Esophagus squamous epithelium (tissue), 5 donors: ENCODE results near the gene PPL. TPM values are rescaled to one million over a fixed set of nuclear protein-coding genes. Genes with fewer than 3 reads are reported as not detected.
"Not testable (repeated sequence)": the region's sequence is repeated elsewhere in the genome, so short reads cannot be mapped to it uniquely, and the experiment has no call there.

Source experiments
- DNase-seq: peaks from one replicate; lab custom pipeline; 2025; lab: John Stamatoyannopoulos, UW
- H3K27ac ChIP-seq, 4 donors: fragments of 200-600 bp; sonication (generic); one replicate each; pipeline ENCODE4 v1.5.1; 2016 to 2019; ENCODE audit warnings: mild to moderate bottlenecking in 1 of 4
- H3K27me3 ChIP-seq, 4 donors: fragments of 200-600 bp; sonication (generic); 1 replicate in 3 of 4; 2 replicates in 1 of 4; pipeline versions ENCODE4 v1.5.1 to v1.6.0; 2017 to 2021; ENCODE audit warnings: antibody characterized with exemption in 1 of 4
- H3K36me3 ChIP-seq, 3 donors: fragments of 200-600 bp; sonication (generic); one replicate each; pipeline ENCODE4 v1.5.1; 2016 to 2019
- H3K4me1 ChIP-seq, 3 donors: fragments of 200-600 bp; sonication (generic); one replicate each; pipeline ENCODE4 v1.5.1; 2017 to 2019
- H3K4me3 ChIP-seq, 4 donors: fragments of 200-600 bp; sonication (generic); 1 replicate in 3 of 4; 2 replicates in 1 of 4; pipeline ENCODE4 v1.5.1; 2016 to 2019; ENCODE audit warnings: mild to moderate bottlenecking in 2 of 4, moderate library complexity in 1 of 4
- H3K9me3 ChIP-seq, 3 donors: fragments of 200-600 bp; sonication (generic); one replicate each; pipeline ENCODE4 v1.5.1; 2016 to 2019
- CTCF ChIP-seq, 6 experiments: fragments of 450-650 bp in 4 of 6; fragments of 200-600 bp in 2 of 6; sonication (generic) in 2 of 6; IDR thresholded peaks; one replicate each; pipeline ENCODE4 v1.5.1; 2016 to 2019; ENCODE audit warnings: antibody characterized with exemption in 6 of 6, mild to moderate bottlenecking in 4 of 6, moderate library complexity in 4 of 6
- POLR2A ChIP-seq, 4 donors: fragments of 450-650 bp; IDR thresholded peaks; one replicate each; pipeline ENCODE4 v1.6.1; 2017; ENCODE audit warnings: antibody characterized with exemption in 4 of 4, mild to moderate bottlenecking in 4 of 4, moderate library complexity in 3 of 4
- WGBS, 2 donors: methylation state at CpG; one replicate each; pipeline ENCODE4 v1.1.5; 2018; 5-methylcytosine and 5-hydroxymethylcytosine counted together
- intact Hi-C: fragments of 100-400 bp; cut with DNase I; formaldehyde crosslinking; loops from one replicate; pipeline ENCODE4 v1.15.0; 2022
- total RNA-seq, 4 donors: library from RNA; depleted of rRNA; stranded (reverse); fragments of >200 nt; gene quantifications; one replicate each; pipeline ENCODE4 v1.1.0, GENCODE V29; 2016
- donor health status: DM: yes; HTN: yes; CAD: no.

Gene PPL
- total RNA-seq, 4 donors from 2014 or later, result 504 to 1,677 (median 860) TPM

- TF ChIP-seq POLR2A (IDR thresholded peaks at IDR 0.05), result no peak
- intact Hi-C loops, result no loop called here
- peaks cover 45 to 100% (median 50%) of the 10 kb centered on the region in 3 donors for H3K36me3 ChIP-seq
- H3K4me1 ChIP-seq, result peaks cover 0 to 19% (median 0%) of the 10 kb centered on the region in 3 donors
- H3K27me3 ChIP-seq, result no peaks in the 10 kb centered on the region
- H3K27ac ChIP-seq, result no peak overlapping the region
- DNase-seq, result no peak
- WGBS, 2 donors, result 66 to 74% methylated on average over 6 to 7 of the region's 7 CpGs
- no peak overlapping the region for H3K4me3 ChIP-seq
- no peaks in the 10 kb centered on the region for H3K9me3 ChIP-seq
Measured at GRCh38 chr16:4897328-4897727, 39.6 kb downstream of the PPL start.

GRCh38 chr16:4896761-4897160 lies 40.2 kb downstream of the PPL start:
- Histone ChIP-seq H3K4me1 (peaks cover 0 to 22% (median 0%) of the 10 kb centered on the region in 3 donors), H3K36me3 (peaks cover 47 to 100% (median 48%) of the 10 kb centered on the region in 3 donors)
- intact Hi-C loops, DNase-seq, H3K9me3 ChIP-seq, H3K27me3 ChIP-seq, H3K4me3 ChIP-seq, H3K27ac ChIP-seq: not testable (repeated sequence)
- WGBS, 2 donors, result 89 to 94% methylated on average over 7 to 9 of the region's 9 CpGs

DNA sequence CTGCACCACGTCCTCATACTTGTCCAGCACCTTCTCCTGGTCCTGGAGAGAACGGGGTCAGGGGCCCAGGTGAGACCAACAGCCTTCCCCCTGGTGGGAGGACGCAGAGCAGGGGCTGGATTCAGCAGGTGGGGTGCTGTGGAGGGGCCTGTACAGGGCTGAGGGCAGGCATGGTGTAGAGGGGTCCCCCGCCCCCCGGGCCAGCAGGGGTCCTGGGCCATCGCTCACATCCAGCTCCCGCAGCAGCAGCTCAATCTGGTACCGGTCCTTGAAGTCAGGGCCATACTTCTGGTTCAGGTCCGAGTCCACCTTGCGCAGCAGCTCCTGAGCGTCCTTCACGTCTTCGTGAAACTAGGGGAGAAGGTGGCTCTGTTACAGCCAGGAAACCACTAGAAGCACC lies 41.6 kb downstream of the PPL start:
- 90% methylated on average over 9 of the region's 13 CpGs; no CpG with 5 or more reads in 1 of the 2 donors for WGBS, 2 donors

DNA sequence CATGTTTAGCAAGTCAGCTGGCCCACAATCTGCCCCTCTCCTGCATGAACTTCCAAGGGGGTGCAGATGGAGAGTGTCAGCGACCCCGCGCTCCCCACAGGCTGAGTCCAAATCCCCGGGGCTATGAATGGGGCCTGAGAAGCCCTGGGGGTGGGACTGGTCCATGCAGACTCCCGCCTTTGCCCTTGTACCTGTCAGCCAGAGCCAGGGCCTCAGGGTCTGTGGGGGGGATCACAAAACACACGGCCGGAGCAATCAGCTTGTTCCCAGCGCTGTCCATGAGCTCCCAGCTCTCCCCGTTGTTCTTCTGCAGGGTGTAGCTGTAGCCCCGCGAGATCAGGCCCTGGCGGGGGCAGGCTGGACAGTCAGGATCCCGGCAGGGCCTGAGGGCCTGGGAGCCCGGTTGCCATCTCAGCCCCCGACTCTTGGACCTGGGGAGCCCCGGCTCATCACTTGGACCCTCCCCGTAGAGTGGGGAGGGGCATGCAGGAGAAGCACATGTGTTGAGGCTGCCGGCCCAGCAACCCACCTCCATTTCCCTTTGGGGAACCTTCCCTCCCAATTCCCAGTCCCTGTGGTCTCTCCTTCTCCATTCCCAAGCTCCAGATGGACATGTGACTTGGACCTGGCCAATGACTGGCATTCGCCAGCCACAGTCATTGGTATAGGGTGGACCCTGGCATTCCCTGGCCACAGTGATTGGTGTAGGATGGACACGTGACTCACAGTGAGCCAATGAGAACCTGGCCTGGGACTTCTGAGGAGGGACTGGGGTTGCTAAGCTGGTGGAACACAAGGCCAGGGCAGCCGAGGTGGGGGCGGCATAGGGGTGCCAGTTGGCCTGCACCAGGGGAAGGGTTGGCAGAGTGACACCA lies 42.4 kb downstream of the PPL start:
- Histone ChIP-seq H3K36me3 (peaks cover 55 to 100% (median 62%) of the 10 kb centered on the region in 3 donors), H3K27me3 (no peaks in the 10 kb centered on the region), H3K27ac (no peak overlapping the region), H3K4me1 (peaks cover 0 to 22% (median 0%) of the 10 kb centered on the region in 3 donors), H3K9me3 (no peaks in the 10 kb centered on the region), H3K4me3 (no peak overlapping the region)
- TF ChIP-seq CTCF (IDR thresholded peaks at IDR 0.05) (no peak), POLR2A (IDR thresholded peaks at IDR 0.05) (no peak)
- intact Hi-C loops, result no loop called here
- DNase-seq, result no peak
- 96 to 97% methylated on average over 4 to 5 of the region's 22 CpGs for WGBS, 2 donors

More for the DNA sequence above, 41.6 kb downstream of the PPL start:
- H3K4me1 ChIP-seq, result peaks cover 0 to 22% (median 0%) of the 10 kb centered on the region in 3 donors
- no peaks in the 10 kb centered on the region for H3K27me3 ChIP-seq
- no peak for DNase-seq
- peaks cover 48 to 100% (median 56%) of the 10 kb centered on the region in 3 donors for H3K36me3 ChIP-seq
- TF ChIP-seq CTCF (IDR thresholded peaks at IDR 0.05) (no peak), POLR2A (IDR thresholded peaks at IDR 0.05) (no peak)
- intact Hi-C loops, result no loop called here
- H3K27ac ChIP-seq, result no peak overlapping the region
- H3K4me3 ChIP-seq, result no peak overlapping the region
- H3K9me3 ChIP-seq, result no peaks in the 10 kb centered on the region

GRCh38 chr16:4893103-4893862 lies 43.7 kb downstream of the PPL start:
- Histone ChIP-seq H3K36me3 (peaks cover 52 to 100% (median 56%) of the 10 kb centered on the region in 3 donors), H3K27me3 (no peaks in the 10 kb centered on the region), H3K4me3 (no peak overlapping the region), H3K4me1 (peaks cover 0 to 22% (median 0%) of the 10 kb centered on the region in 3 donors), H3K9me3 (no peaks in the 10 kb centered on the region), H3K27ac (no peak overlapping the region)
- no peak for TF ChIP-seq CTCF (IDR thresholded peaks at IDR 0.05)
- DNase-seq, result no peak
- intact Hi-C loops, result no loop called here
- WGBS, 2 donors, result 90 to 95% methylated on average over 6 of the region's 26 CpGs
